ENCODE measurements around the gene WNT7B.

DNA sequence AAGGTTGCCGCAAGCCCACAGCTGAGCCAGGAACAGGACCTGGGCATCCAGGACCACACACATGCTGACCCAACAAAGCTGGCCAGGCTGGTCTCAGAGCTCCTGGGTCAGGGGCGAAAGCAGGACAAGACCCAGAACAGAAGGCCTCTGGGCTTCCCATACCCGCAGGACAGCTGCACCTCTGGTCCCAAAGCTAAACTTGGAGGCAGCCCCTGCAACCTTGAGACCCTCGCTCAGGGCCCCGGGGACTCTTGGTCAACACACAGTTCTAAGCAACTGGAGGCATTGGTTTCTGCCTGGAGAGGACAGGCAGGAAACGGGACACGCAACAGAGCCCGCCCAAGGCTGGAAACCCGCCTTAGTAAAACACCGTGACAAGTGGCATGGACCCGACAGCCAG, 11.4 kb downstream of the WNT7B start:
- TF ChIP-seq YY1 (IDR thresholded peaks at IDR 0.05; ENCODE audit: insufficient read depth, insufficient read length) (no peak), SUZ12 (IDR thresholded peaks at IDR 0.05; ENCODE audit: extremely low read depth, insufficient read depth, insufficient read length) (no peak)

All from NT2/D1 (cell line).